ENCODE data around the gene SAMD1. TPM values are rescaled to one million over a fixed set of nuclear protein-coding genes. Genes with fewer than 3 reads are reported as not detected.

The SAMD1 gene
- total and polyA plus RNA-seq, 2 of the 13 experiments (the other 11 are each of a cell fraction or from before 2014, with no cell fraction given), result 17.5 to 45.0 TPM

- no peak; the same call in 1 of the 2 replicates for TF ChIP-seq NFKB2 (CRISPR knock-in tag; IDR thresholded peaks at IDR 0.05; ENCODE audit: borderline replicate concordance)
- peak; percentile 84 for TF ChIP-seq NFYB (CRISPR knock-in tag; IDR thresholded peaks at IDR 0.05)
- TF ChIP-seq MYPOP (CRISPR knock-in tag; IDR thresholded peaks at IDR 0.05), result peak; percentile 83; the same call in 1 of the 2 replicates
- TF ChIP-seq TARDBP (CRISPR knock-in tag; IDR thresholded peaks at IDR 0.05), result 0 out of 2 replicates have a peak, but pooled peaks have one; percentile 16
- no peak for TF ChIP-seq TBX3 (IDR thresholded peaks at IDR 0.05; ENCODE audit: borderline replicate concordance)
- peak; percentile 84 for TF ChIP-seq ZNF598 (CRISPR knock-in tag; IDR thresholded peaks at IDR 0.05; ENCODE audit: borderline replicate concordance)
- TF ChIP-seq SUZ12 (IDR thresholded peaks at IDR 0.05; ENCODE audit: low read depth, low read length), result peak; percentile 64
- TF ChIP-seq ZFP62 (CRISPR knock-in tag; IDR thresholded peaks at IDR 0.05), result no peak
- no peak for TF ChIP-seq SCMH1 (CRISPR knock-in tag; IDR thresholded peaks at IDR 0.05; ENCODE audit: borderline replicate concordance)
- TF ChIP-seq PHF5A (CRISPR knock-in tag; IDR thresholded peaks at IDR 0.05; ENCODE audit: low read depth, unreplicated experiment), result no peak
- peak; percentile 83 for TF ChIP-seq GMEB1 (CRISPR knock-in tag; IDR thresholded peaks at IDR 0.05; ENCODE audit: borderline replicate concordance)
- peak; percentile 83 for TF ChIP-seq KDM5A (IDR thresholded peaks at IDR 0.05; ENCODE audit: borderline replicate concordance, low read length)
- peak; percentile 36; the same call in 1 of the 2 replicates for TF ChIP-seq RXRB (CRISPR knock-in tag; IDR thresholded peaks at IDR 0.05; ENCODE audit: borderline replicate concordance)
- peak; percentile 29; the same call in 1 of the 2 replicates for TF ChIP-seq TGIF2 (CRISPR knock-in tag; IDR thresholded peaks at IDR 0.05)
- TF ChIP-seq RXRA (CRISPR knock-in tag; IDR thresholded peaks at IDR 0.05), result peak; percentile 46; the same call in 1 of the 2 replicates
- TF ChIP-seq ZNF749 (CRISPR knock-in tag; IDR thresholded peaks at IDR 0.05; ENCODE audit: borderline replicate concordance), result no peak
- no peak for TF ChIP-seq ZNF674 (CRISPR knock-in tag; IDR thresholded peaks at IDR 0.05; ENCODE audit: low read depth)
- TF ChIP-seq THAP9 (CRISPR knock-in tag; IDR thresholded peaks at IDR 0.05; ENCODE audit: borderline replicate concordance), result peak; percentile 70; the same call in 1 of the 2 replicates
- TF ChIP-seq AGO2 (optimal IDR thresholded peaks at IDR 0.05; ENCODE audit: low read depth, low read length), result no peak
These were observed 9.4 kb downstream of the SAMD1 start (continued) for GRCh38 chr19:14080887-14081796.
